ENCODE measurements around the gene ABLIM2.

The ABLIM2 gene

GRCh38 chr4:8168232-8168631 lies 9.6 kb upstream of the ABLIM2 start:
- Histone ChIP-seq H3K9ac (ENCODE audit: low read depth in 1 of 2, low read length in 2 of 2) (no peak overlapping the region), H3K27me3 (ENCODE audit: control insufficient read depth in 2 of 2, insufficient read depth in 2 of 2, low read length in 2 of 2) (no peaks in the 10 kb centered on the region), H3K27ac (ENCODE audit: low read depth in 2 of 2, low read length in 2 of 2) (no peak overlapping the region), H3K36me3 (ENCODE audit: control insufficient read depth in 2 of 2, insufficient read depth in 2 of 2, low read length in 2 of 2) (no peaks in the 10 kb centered on the region), H3K4me1 (ENCODE audit: control insufficient read depth in 2 of 2, insufficient read depth in 2 of 2, low read length in 2 of 2) (no peaks in the 10 kb centered on the region), H3K4me3 (ENCODE audit: low read length in 2 of 2) (no peak overlapping the region), H3K9me3 (ENCODE audit: control insufficient read depth in 2 of 2, low read length in 2 of 2) (peaks cover 0 to 8% of the 10 kb centered on the region in 2 donors)

GRCh38 chr4:8167815-8168214 lies 9.2 kb upstream of the ABLIM2 start:
- Histone ChIP-seq H3K27ac (ENCODE audit: low read depth in 2 of 2, low read length in 2 of 2) (peak overlapping the region in 1 of 2 donors; percentile 29), H3K36me3 (ENCODE audit: control insufficient read depth in 2 of 2, insufficient read depth in 2 of 2, low read length in 2 of 2) (no peaks in the 10 kb centered on the region), H3K27me3 (ENCODE audit: control insufficient read depth in 2 of 2, insufficient read depth in 2 of 2, low read length in 2 of 2) (no peaks in the 10 kb centered on the region), H3K4me1 (ENCODE audit: control insufficient read depth in 2 of 2, insufficient read depth in 2 of 2, low read length in 2 of 2) (no peaks in the 10 kb centered on the region), H3K4me3 (ENCODE audit: low read length in 2 of 2) (no peak overlapping the region), H3K9ac (ENCODE audit: low read depth in 1 of 2, low read length in 2 of 2) (no peak overlapping the region), H3K9me3 (ENCODE audit: control insufficient read depth in 2 of 2, low read length in 2 of 2) (peaks cover 0 to 8% of the 10 kb centered on the region in 2 donors)

- H3K36me3 ChIP-seq (ENCODE audit: control insufficient read depth in 2 of 2, insufficient read depth in 2 of 2, low read length in 2 of 2): no peaks in the 10 kb centered on the region
- peaks cover 0 to 8% of the 10 kb centered on the region in 2 donors for H3K9me3 ChIP-seq (ENCODE audit: control insufficient read depth in 2 of 2, low read length in 2 of 2)
- H3K4me3 ChIP-seq (ENCODE audit: low read length in 2 of 2): no peak overlapping the region
- no peaks in the 10 kb centered on the region for H3K4me1 ChIP-seq (ENCODE audit: control insufficient read depth in 2 of 2, insufficient read depth in 2 of 2, low read length in 2 of 2)
- no peaks in the 10 kb centered on the region for H3K27me3 ChIP-seq (ENCODE audit: control insufficient read depth in 2 of 2, insufficient read depth in 2 of 2, low read length in 2 of 2)
- H3K9ac ChIP-seq (ENCODE audit: low read depth in 1 of 2, low read length in 2 of 2): no peak overlapping the region
- peak overlapping the region in 1 of 2 donors; percentile 29 for H3K27ac ChIP-seq (ENCODE audit: low read depth in 2 of 2, low read length in 2 of 2)
These were observed 8.7 kb upstream of the ABLIM2 start for GRCh38 chr4:8167291-8167690.

GRCh38 chr4:8165374-8165896 lies 6.8 kb upstream of the ABLIM2 start:
- H3K36me3 ChIP-seq (ENCODE audit: control insufficient read depth in 2 of 2, insufficient read depth in 2 of 2, low read length in 2 of 2): no peaks in the 10 kb centered on the region
- no peak overlapping the region for H3K27ac ChIP-seq (ENCODE audit: low read depth in 2 of 2, low read length in 2 of 2)
- H3K9me3 ChIP-seq (ENCODE audit: control insufficient read depth in 2 of 2, low read length in 2 of 2): peaks cover 0 to 8% of the 10 kb centered on the region in 2 donors
- H3K4me3 ChIP-seq (ENCODE audit: low read length in 2 of 2): no peak overlapping the region
- H3K27me3 ChIP-seq (ENCODE audit: control insufficient read depth in 2 of 2, insufficient read depth in 2 of 2, low read length in 2 of 2): no peaks in the 10 kb centered on the region
- no peak overlapping the region for H3K9ac ChIP-seq (ENCODE audit: low read depth in 1 of 2, low read length in 2 of 2)
- no peaks in the 10 kb centered on the region for H3K4me1 ChIP-seq (ENCODE audit: control insufficient read depth in 2 of 2, insufficient read depth in 2 of 2, low read length in 2 of 2)

GRCh38 chr4:8164687-8165086 lies 6.1 kb upstream of the ABLIM2 start:
- peaks cover 3 to 5% of the 10 kb centered on the region in 2 donors for H3K4me1 ChIP-seq (ENCODE audit: control insufficient read depth in 2 of 2, insufficient read depth in 2 of 2, low read length in 2 of 2)
- no peaks in the 10 kb centered on the region for H3K27me3 ChIP-seq (ENCODE audit: control insufficient read depth in 2 of 2, insufficient read depth in 2 of 2, low read length in 2 of 2)
- no peak overlapping the region for H3K4me3 ChIP-seq (ENCODE audit: low read length in 2 of 2)
- no peak overlapping the region for H3K9ac ChIP-seq (ENCODE audit: low read depth in 1 of 2, low read length in 2 of 2)
- no peak overlapping the region for H3K27ac ChIP-seq (ENCODE audit: low read depth in 2 of 2, low read length in 2 of 2)
- peaks cover 0 to 8% of the 10 kb centered on the region in 2 donors for H3K9me3 ChIP-seq (ENCODE audit: control insufficient read depth in 2 of 2, low read length in 2 of 2)
- no peaks in the 10 kb centered on the region for H3K36me3 ChIP-seq (ENCODE audit: control insufficient read depth in 2 of 2, insufficient read depth in 2 of 2, low read length in 2 of 2)

GRCh38 chr4:8164194-8164565 lies 5.6 kb upstream of the ABLIM2 start:
- Histone ChIP-seq H3K4me3 (ENCODE audit: low read length in 2 of 2) (no peak overlapping the region), H3K9ac (ENCODE audit: low read depth in 1 of 2, low read length in 2 of 2) (no peak overlapping the region), H3K36me3 (ENCODE audit: control insufficient read depth in 2 of 2, insufficient read depth in 2 of 2, low read length in 2 of 2) (no peaks in the 10 kb centered on the region), H3K27ac (ENCODE audit: low read depth in 2 of 2, low read length in 2 of 2) (no peak overlapping the region), H3K4me1 (ENCODE audit: control insufficient read depth in 2 of 2, insufficient read depth in 2 of 2, low read length in 2 of 2) (peaks cover 8 to 10% of the 10 kb centered on the region in 2 donors), H3K27me3 (ENCODE audit: control insufficient read depth in 2 of 2, insufficient read depth in 2 of 2, low read length in 2 of 2) (no peaks in the 10 kb centered on the region), H3K9me3 (ENCODE audit: control insufficient read depth in 2 of 2, low read length in 2 of 2) (peaks cover 0 to 8% of the 10 kb centered on the region in 2 donors)

- H3K27me3 ChIP-seq (ENCODE audit: control insufficient read depth in 2 of 2, insufficient read depth in 2 of 2, low read length in 2 of 2): no peaks in the 10 kb centered on the region
- no peak overlapping the region for H3K9ac ChIP-seq (ENCODE audit: low read depth in 1 of 2, low read length in 2 of 2)
- H3K4me3 ChIP-seq (ENCODE audit: low read length in 2 of 2): no peak overlapping the region
- peaks cover 0 to 5% of the 10 kb centered on the region in 2 donors for H3K9me3 ChIP-seq (ENCODE audit: control insufficient read depth in 2 of 2, low read length in 2 of 2)
- H3K36me3 ChIP-seq (ENCODE audit: control insufficient read depth in 2 of 2, insufficient read depth in 2 of 2, low read length in 2 of 2): no peaks in the 10 kb centered on the region
- no peak overlapping the region for H3K27ac ChIP-seq (ENCODE audit: low read depth in 2 of 2, low read length in 2 of 2)
- peaks cover 8 to 13% of the 10 kb centered on the region in 2 donors for H3K4me1 ChIP-seq (ENCODE audit: control insufficient read depth in 2 of 2, insufficient read depth in 2 of 2, low read length in 2 of 2)
These were observed 5.0 kb upstream of the ABLIM2 start for GRCh38 chr4:8163436-8164193.

- Histone ChIP-seq H3K9ac (ENCODE audit: low read depth in 1 of 2, low read length in 2 of 2) (no peak overlapping the region), H3K4me3 (ENCODE audit: low read length in 2 of 2) (no peak overlapping the region), H3K4me1 (ENCODE audit: control insufficient read depth in 2 of 2, insufficient read depth in 2 of 2, low read length in 2 of 2) (peaks cover 13 to 16% of the 10 kb centered on the region in 2 donors), H3K9me3 (ENCODE audit: control insufficient read depth in 2 of 2, low read length in 2 of 2) (no peaks in the 10 kb centered on the region), H3K27me3 (ENCODE audit: control insufficient read depth in 2 of 2, insufficient read depth in 2 of 2, low read length in 2 of 2) (no peaks in the 10 kb centered on the region), H3K36me3 (ENCODE audit: control insufficient read depth in 2 of 2, insufficient read depth in 2 of 2, low read length in 2 of 2) (no peaks in the 10 kb centered on the region), H3K27ac (ENCODE audit: low read depth in 2 of 2, low read length in 2 of 2) (no peak overlapping the region)
These were observed 4.4 kb upstream of the ABLIM2 start for GRCh38 chr4:8163026-8163425.

GRCh38 chr4:8162625-8163024 lies 4.0 kb upstream of the ABLIM2 start:
- no peak overlapping the region for H3K27ac ChIP-seq (ENCODE audit: low read depth in 2 of 2, low read length in 2 of 2)
- no peak overlapping the region for H3K4me3 ChIP-seq (ENCODE audit: low read length in 2 of 2)
- H3K9me3 ChIP-seq (ENCODE audit: control insufficient read depth in 2 of 2, low read length in 2 of 2): no peaks in the 10 kb centered on the region
- peaks cover 17 to 18% of the 10 kb centered on the region in 2 donors for H3K4me1 ChIP-seq (ENCODE audit: control insufficient read depth in 2 of 2, insufficient read depth in 2 of 2, low read length in 2 of 2)
- no peak overlapping the region for H3K9ac ChIP-seq (ENCODE audit: low read depth in 1 of 2, low read length in 2 of 2)
- H3K36me3 ChIP-seq (ENCODE audit: control insufficient read depth in 2 of 2, insufficient read depth in 2 of 2, low read length in 2 of 2): no peaks in the 10 kb centered on the region
- peaks cover 0 to 4% of the 10 kb centered on the region in 2 donors for H3K27me3 ChIP-seq (ENCODE audit: control insufficient read depth in 2 of 2, insufficient read depth in 2 of 2, low read length in 2 of 2)

- Histone ChIP-seq H3K27ac (ENCODE audit: low read depth in 2 of 2, low read length in 2 of 2) (no peak overlapping the region), H3K9me3 (ENCODE audit: control insufficient read depth in 2 of 2, low read length in 2 of 2) (no peaks in the 10 kb centered on the region), H3K27me3 (ENCODE audit: control insufficient read depth in 2 of 2, insufficient read depth in 2 of 2, low read length in 2 of 2) (peaks cover 2 to 5% of the 10 kb centered on the region in 2 donors), H3K9ac (ENCODE audit: low read depth in 1 of 2, low read length in 2 of 2) (no peak overlapping the region), H3K4me3 (ENCODE audit: low read length in 2 of 2) (no peak overlapping the region), H3K4me1 (ENCODE audit: control insufficient read depth in 2 of 2, insufficient read depth in 2 of 2, low read length in 2 of 2) (peaks cover 17 to 21% of the 10 kb centered on the region in 2 donors), H3K36me3 (ENCODE audit: control insufficient read depth in 2 of 2, insufficient read depth in 2 of 2, low read length in 2 of 2) (no peaks in the 10 kb centered on the region)
These were observed 2.0 kb upstream of the ABLIM2 start for GRCh38 chr4:8160572-8160971.

Measured in mucosa of rectum (tissue), 2 donors.